ENCODE data around the gene USH2A. TPM values are rescaled to one million over a fixed set of nuclear protein-coding genes. Genes with fewer than 3 reads are reported as not detected.

Gene USH2A
- total RNA-seq, 2 experiments from 2014 or later: not detected

- POLR2A ChIA-PET: no interaction called here
- CTCF ChIA-PET: no interaction called here
Measured at GRCh38 chr1:215631040-215631439, 792.2 kb downstream of the USH2A start.

GRCh38 chr1:215625949-215626348 is 797.3 kb downstream of the USH2A start:
- POLR2A ChIA-PET: no interaction called here

GRCh38 chr1:215623162-215623561 is 800.1 kb downstream of the USH2A start:
- POLR2A ChIA-PET: no interaction called here
- CTCF ChIA-PET: no interaction called here

More at GRCh38 chr1:215625949-215626348, 797.3 kb downstream of the USH2A start:
- CTCF ChIA-PET: no interaction called here

GRCh38 chr1:215617979-215618378 is 805.3 kb downstream of the USH2A start:
- ChIA-PET POLR2A (no interaction called here), CTCF (no interaction called here)

- ChIA-PET CTCF (no interaction called here), POLR2A (no interaction called here)
Measured at GRCh38 chr1:215612391-215612790, 810.9 kb downstream of the USH2A start.

- ChIA-PET CTCF (no interaction called here), POLR2A (no interaction called here)
Measured at GRCh38 chr1:215608646-215609045, 814.6 kb downstream of the USH2A start.

- CTCF ChIA-PET: no interaction called here
- POLR2A ChIA-PET: no interaction called here
Measured at GRCh38 chr1:215607412-215607811, 815.8 kb downstream of the USH2A start.

GRCh38 chr1:215606564-215607168 is 816.6 kb downstream of the USH2A start:
- CTCF ChIA-PET: no interaction called here
- POLR2A ChIA-PET: no interaction called here

- ChIA-PET POLR2A (no interaction called here), CTCF (no interaction called here)
Measured at GRCh38 chr1:215606036-215606435, 817.2 kb downstream of the USH2A start.

- ChIA-PET POLR2A (no interaction called here), CTCF (no interaction called here)
Measured at GRCh38 chr1:215605011-215605621, 818.1 kb downstream of the USH2A start.

- ChIA-PET POLR2A (no interaction called here), CTCF (no interaction called here)
Measured at GRCh38 chr1:215603319-215603718, 819.9 kb downstream of the USH2A start.

- ChIA-PET CTCF (no interaction called here), POLR2A (no interaction called here)
Measured at GRCh38 chr1:215601276-215601675, 822.0 kb downstream of the USH2A start.

- CTCF ChIA-PET: no interaction called here
Measured at GRCh38 chr1:215600867-215601266, 822.4 kb downstream of the USH2A start.

GRCh38 chr1:215600258-215600792 is 822.9 kb downstream of the USH2A start:
- ChIA-PET CTCF (no interaction called here), POLR2A (no interaction called here)

More at GRCh38 chr1:215600867-215601266, 822.4 kb downstream of the USH2A start:
- POLR2A ChIA-PET: no interaction called here

GRCh38 chr1:215599418-215600074 is 823.7 kb downstream of the USH2A start:
- ChIA-PET CTCF (no interaction called here), POLR2A (no interaction called here)

- ChIA-PET CTCF (no interaction called here), POLR2A (no interaction called here)
Measured at GRCh38 chr1:215597961-215598360, 825.3 kb downstream of the USH2A start.

- ChIA-PET CTCF (no interaction called here), POLR2A (no interaction called here)
Measured at GRCh38 chr1:215595231-215595630, 828.0 kb downstream of the USH2A start.

GRCh38 chr1:215594640-215595039 is 828.6 kb downstream of the USH2A start:
- ChIA-PET CTCF (no interaction called here), POLR2A (no interaction called here)

- CTCF ChIA-PET: no interaction called here
- POLR2A ChIA-PET: no interaction called here
Measured at GRCh38 chr1:215590779-215591491, 832.3 kb downstream of the USH2A start.

GRCh38 chr1:215589650-215590435 is 833.4 kb downstream of the USH2A start:
- ChIA-PET CTCF (no interaction called here), POLR2A (no interaction called here)

All from activated CD8-positive, alpha-beta memory T cell treated with anti-CD3 and anti-CD28 coated beads for 36 hours (primary cell).